ENCODE results near the gene IL1A.

The IL1A gene

GRCh38 chr2:112757265-112757664 is 27.0 kb downstream of the IL1A start:
- DNase-seq = no peak

- DNase-seq = no peak
Observed at GRCh38 chr2:112756207-112756606, 28.1 kb downstream of the IL1A start.

- DNase-seq = no peak
Observed at GRCh38 chr2:112755444-112755843, 28.8 kb downstream of the IL1A start.

GRCh38 chr2:112754564-112754963 is 29.7 kb downstream of the IL1A start:
- no peak for DNase-seq

- DNase-seq = no peak
Observed at GRCh38 chr2:112752667-112753066, 31.6 kb downstream of the IL1A start.

GRCh38 chr2:112751451-112752197 is 32.7 kb downstream of the IL1A start:
- DNase-seq = no peak

GRCh38 chr2:112750560-112750843 is 33.8 kb downstream of the IL1A start:
- DNase-seq = no peak

- DNase-seq = peak; percentile 62
Observed at GRCh38 chr2:112749755-112750559, 34.3 kb downstream of the IL1A start.

- DNase-seq = no peak
Observed at GRCh38 chr2:112740527-112740926, 43.8 kb downstream of the IL1A start.

- no peak for DNase-seq
Observed at GRCh38 chr2:112737542-112738232, 46.6 kb downstream of the IL1A start.

GRCh38 chr2:112733871-112734270 is 50.4 kb downstream of the IL1A start:
- DNase-seq = no peak

- DNase-seq = no peak
Observed at GRCh38 chr2:112733456-112733855, 50.8 kb downstream of the IL1A start.

GRCh38 chr2:112731479-112731878 is 52.8 kb downstream of the IL1A start:
- DNase-seq = no peak

- no peak for DNase-seq
Observed at GRCh38 chr2:112730791-112731190, 53.5 kb downstream of the IL1A start.

GRCh38 chr2:112730216-112730615 is 54.1 kb downstream of the IL1A start:
- no peak for DNase-seq

GRCh38 chr2:112728378-112729175 is 55.7 kb downstream of the IL1A start:
- peak; percentile 50 for DNase-seq

- DNase-seq = no peak
Observed at GRCh38 chr2:112728029-112728362, 56.3 kb downstream of the IL1A start.

- DNase-seq = no peak
Observed at GRCh38 chr2:112727276-112728028, 56.8 kb downstream of the IL1A start.

- DNase-seq = peak; percentile 85
Observed at GRCh38 chr2:112726487-112727190, 57.7 kb downstream of the IL1A start.

GRCh38 chr2:112725545-112726457 is 58.5 kb downstream of the IL1A start:
- no peak for DNase-seq
